H9 (cell line): ENCODE data around the gene RPS8. TPM values are rescaled to one million over a fixed set of nuclear protein-coding genes. Genes with fewer than 3 reads are reported as not detected.

ENCODE experiments used
- DNase-seq: peaks from one replicate; pipeline ENCODE4 v3.0.0-alpha.2; 2017
- H2AFZ ChIP-seq: one replicate; pipeline ENCODE4 v1.6.1; 2013; ENCODE audit warnings: mild to moderate bottlenecking, low read length, control low read depth, moderate library complexity
- H2AK5ac ChIP-seq: 2 replicates; pipeline ENCODE4 v1.6.1; 2013; ENCODE audit warnings: low read length, control low read depth, mixed read lengths; ENCODE audit not compliant: insufficient read length
- H2BK120ac ChIP-seq: one replicate; pipeline ENCODE4 v1.6.1; 2013; ENCODE audit warnings: low read depth, mild to moderate bottlenecking, low read length, control low read depth, inconsistent platforms; ENCODE audit not compliant: poor library complexity, severe bottlenecking
- H2BK12ac ChIP-seq: 2 replicates; pipeline ENCODE4 v1.6.1; 2013; ENCODE audit warnings: low read length, control low read depth, mixed read lengths, low read depth; ENCODE audit not compliant: insufficient read length
- H2BK15ac ChIP-seq: 2 replicates; pipeline ENCODE4 v1.6.1; 2013; ENCODE audit warnings: low read depth, low read length, control low read depth
- H2BK20ac ChIP-seq: one replicate; pipeline ENCODE4 v1.6.1; 2013; ENCODE audit warnings: low read depth, mild to moderate bottlenecking, low read length, control low read depth, inconsistent platforms; ENCODE audit not compliant: poor library complexity, severe bottlenecking
- H2BK5ac ChIP-seq: 2 replicates; pipeline ENCODE4 v1.6.1; 2013; ENCODE audit warnings: low read length, control low read depth, mixed read lengths; ENCODE audit not compliant: insufficient read length
- H3K14ac ChIP-seq: 2 replicates; pipeline ENCODE4 v1.6.1; 2013; ENCODE audit warnings: low read length, control low read depth; ENCODE audit not compliant: insufficient read depth
- H3K18ac ChIP-seq: 2 replicates; pipeline ENCODE4 v1.6.1; 2013; ENCODE audit warnings: low read depth, mild to moderate bottlenecking, mixed read lengths, low read length, control low read depth; ENCODE audit not compliant: insufficient read length
- H3K23ac ChIP-seq: 2 replicates; pipeline ENCODE4 v1.6.1; 2013; ENCODE audit warnings: low read length, control low read depth, mixed read lengths, low read depth; ENCODE audit not compliant: insufficient read length
- H3K23me2 ChIP-seq: 2 replicates; pipeline ENCODE4 v1.6.1; 2013; ENCODE audit warnings: low read depth, mild to moderate bottlenecking, mixed read lengths, low read length, control low read depth; ENCODE audit not compliant: insufficient read length, poor library complexity, severe bottlenecking
- H3K27ac ChIP-seq: 2 replicates; pipeline ENCODE4 v1.5.1; 2013; ENCODE audit warnings: low read length, control low read depth, mixed read lengths, low read depth; ENCODE audit not compliant: insufficient read length
- H3K27me3 ChIP-seq: 2 replicates; pipeline ENCODE4 v1.6.1; 2013; ENCODE audit warnings: low read length, control low read depth, inconsistent platforms; ENCODE audit not compliant: insufficient read depth
- H3K4ac ChIP-seq: 2 replicates; pipeline ENCODE4 v1.6.1; 2013; ENCODE audit warnings: low read depth, mild to moderate bottlenecking, control low read depth, inconsistent platforms, low read length, moderate library complexity
- H3K4me1 ChIP-seq: 2 replicates; pipeline ENCODE4 v1.6.1; 2013; ENCODE audit warnings: low read length, control low read depth, inconsistent platforms; ENCODE audit not compliant: insufficient read depth
- H3K4me2 ChIP-seq: 2 replicates; pipeline ENCODE4 v1.6.1; 2013; ENCODE audit warnings: low read length, control low read depth, mixed read lengths; ENCODE audit not compliant: insufficient read length, insufficient read depth
- H3K56ac ChIP-seq: 2 replicates; pipeline ENCODE4 v1.6.1; 2013; ENCODE audit warnings: low read depth, mild to moderate bottlenecking, mixed read lengths, low read length, control low read depth; ENCODE audit not compliant: insufficient read length
- H3K79me1 ChIP-seq: 2 replicates; pipeline ENCODE4 v1.6.1; 2013; ENCODE audit warnings: low read depth, mild to moderate bottlenecking, moderate library complexity, low read length, control low read depth, inconsistent platforms; ENCODE audit not compliant: insufficient read depth, poor library complexity, severe bottlenecking
- H3K79me2 ChIP-seq: 2 replicates; pipeline ENCODE4 v1.6.1; 2013; ENCODE audit warnings: low read length, control low read depth, inconsistent platforms; ENCODE audit not compliant: insufficient read depth
- H3K9ac ChIP-seq: 2 replicates; pipeline ENCODE4 v1.6.1; 2013; ENCODE audit warnings: low read length, control low read depth, mixed read lengths; ENCODE audit not compliant: insufficient read length; ENCODE audit errors: extremely low read depth
- H3K9me3 ChIP-seq: one replicate; pipeline ENCODE4 v1.6.1; 2013; ENCODE audit warnings: low read depth, low read length, inconsistent platforms; ENCODE audit not compliant: control insufficient read depth
- H3T11ph ChIP-seq: one replicate; pipeline ENCODE4 v1.6.1; 2013; ENCODE audit warnings: mild to moderate bottlenecking, low read length, control low read depth, inconsistent platforms
- H4K20me1 ChIP-seq: one replicate; pipeline ENCODE4 v1.6.1; 2013; ENCODE audit not compliant: control insufficient read depth, insufficient read length, insufficient read depth
- H4K5ac ChIP-seq: 2 replicates; pipeline ENCODE4 v1.6.1; 2013; ENCODE audit warnings: low read depth, mild to moderate bottlenecking, mixed read lengths, low read length, control low read depth; ENCODE audit not compliant: insufficient read length
- H4K8ac ChIP-seq: replicated peaks from 2 replicates; pipeline ENCODE4 v1.6.1; 2013; ENCODE audit warnings: low read length, control low read depth, mixed read lengths, low read depth; ENCODE audit not compliant: insufficient read length
- H4K91ac ChIP-seq: 2 replicates; pipeline ENCODE4 v1.6.1; 2013; ENCODE audit warnings: low read depth, mild to moderate bottlenecking, moderate library complexity, mixed read lengths, low read length, control low read depth; ENCODE audit not compliant: insufficient read length
- H3K27ac Mint-ChIP-seq, 3 experiments: 2 replicates in 2 of 3; 3 replicates in 1 of 3; pipeline ENCODE4 v1.8.0; 2020 to 2021; ENCODE audit warnings: mixed read lengths in 3 of 3, mild to moderate bottlenecking in 1 of 3, moderate library complexity in 1 of 3
- H3K27me3 Mint-ChIP-seq: 2 replicates; pipeline ENCODE4 v1.8.0; 2021; ENCODE audit warnings: low read depth, mild to moderate bottlenecking, moderate library complexity, mixed read lengths
- H3K36me3 Mint-ChIP-seq, 3 experiments: 2 replicates in 2 of 3; 3 replicates in 1 of 3; pipeline ENCODE4 v1.8.0; 2020 to 2021; ENCODE audit warnings: low read depth in 3 of 3, mixed read lengths in 3 of 3; ENCODE audit not compliant: insufficient read depth in 1 of 3
- H3K4me1 Mint-ChIP-seq, 2 experiments: 2 replicates each; pipeline ENCODE4 v1.8.0; 2020; ENCODE audit warnings: mixed read lengths in 2 of 2
- H3K4me3 Mint-ChIP-seq, 2 experiments: 2 replicates in 1 of 2; 3 replicates in 1 of 2; pipeline ENCODE4 v1.8.0; 2020 to 2021; ENCODE audit warnings: mild to moderate bottlenecking in 2 of 2, mixed read lengths in 2 of 2, moderate library complexity in 1 of 2
- H3K9me3 Mint-ChIP-seq, 2 experiments: 2 replicates in 1 of 2; 3 replicates in 1 of 2; pipeline ENCODE4 v1.8.0; 2020; ENCODE audit warnings: mild to moderate bottlenecking in 2 of 2, mixed read lengths in 2 of 2, moderate library complexity in 1 of 2
- WGBS: extraction: QIAGEN DNeasy Blood & Tissue Kit; methylation state at CpG from one replicate; pipeline ENCODE4 v1.1.7; 2013; ENCODE audit warnings: missing lambda C conversion rate, low lambda C conversion rate, mixed read lengths; ENCODE audit not compliant: insufficient read length; ENCODE audit errors: extremely low coverage; 5-methylcytosine and 5-hydroxymethylcytosine counted together
- total RNA-seq: library from RNA; stranded (reverse); gene quantifications from 2 replicates; pipeline ENCODE4 v1.2.1, GENCODE V29; 2021
- TF ChIP-seq, protein P1 (sequence below): fragments of 200-600 bp; sonication (generic); conservative IDR thresholded peaks from 3 replicates; pipeline ENCODE4 v1.8.0; 2021; ENCODE audit warnings: antibody characterized with exemption, mild to moderate bottlenecking

The RPS8 gene
- total RNA-seq, 1 experiment from 2014 or later, result 2,591 TPM

DNA sequence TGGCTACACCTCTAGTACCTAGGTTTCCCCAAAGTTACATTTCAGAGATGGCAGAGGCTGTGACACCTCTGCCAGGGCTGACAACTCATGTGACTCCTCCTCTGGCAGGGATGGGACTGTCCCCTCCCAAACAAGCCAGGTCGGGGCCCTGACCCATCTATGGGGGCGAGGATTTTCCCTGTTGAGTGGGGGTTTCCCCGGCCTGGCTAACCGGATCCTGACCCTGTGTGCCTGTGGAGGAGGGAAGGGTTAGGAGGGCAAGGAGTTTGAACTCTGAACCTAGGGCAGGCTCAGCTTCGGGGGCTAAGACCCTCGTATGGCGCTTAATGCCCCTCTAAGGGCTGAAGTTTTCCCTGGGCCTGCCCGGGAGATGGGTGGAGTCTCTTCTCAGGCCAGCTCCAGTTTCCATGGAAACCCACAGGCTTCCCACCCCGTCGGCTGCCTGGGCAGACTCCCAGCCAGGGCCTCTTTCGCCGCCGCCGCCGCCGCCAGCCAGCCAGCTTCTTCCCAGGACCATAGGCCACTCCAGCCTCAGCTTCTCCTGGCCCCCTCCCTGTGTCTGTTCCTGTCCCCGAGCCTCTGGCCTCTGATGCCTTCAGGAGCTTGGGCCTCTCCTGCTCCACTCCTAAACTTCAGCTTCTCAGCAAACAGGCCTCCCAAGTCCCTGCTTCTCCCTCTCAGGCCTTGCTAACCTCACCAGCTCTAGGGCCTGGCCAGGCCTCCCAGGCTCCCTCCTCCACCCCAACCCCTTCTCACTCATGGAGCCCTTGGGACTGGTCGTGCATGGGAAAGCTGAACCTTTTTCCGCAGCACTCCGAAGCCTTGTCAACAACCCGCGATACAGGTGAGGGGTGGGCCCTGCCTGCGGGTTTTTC lies 33.0 kb downstream of the RPS8 start, which contains the start of gene BTBD19:
Gene BTBD19 (plus strand): TSS at position 461 of the 875 bp plus-strand sequence. CDS start 298 bp downstream, at position 759.
- Histone ChIP-seq H2AK5ac (peak within 1 kb of the TSS; percentile 7), H3K23me2 (peaks cover 4% of the 10 kb centered on the region), H3K27ac (peak within 1 kb of the TSS; percentile 85), H3K4me2 (peak within 1 kb of the TSS; percentile 29), H2BK20ac (no peak within 1 kb of the TSS), H3K56ac (no peak within 1 kb of the TSS), H4K20me1 (no peaks in the 10 kb centered on the region), H3K79me2 (no peaks in the 10 kb centered on the region), H3K9ac (peak within 1 kb of the TSS; percentile 51), H2BK120ac (peak within 1 kb of the TSS; percentile 82), H2BK15ac (no peak within 1 kb of the TSS), H3K9me3 (no peaks in the 10 kb centered on the region), H3K79me1 (no peaks in the 10 kb centered on the region), H3K14ac (peak within 1 kb of the TSS; percentile 89), H4K8ac (no peak within 1 kb of the TSS), H2AFZ (no peak within 1 kb of the TSS), H3K23ac (no peak within 1 kb of the TSS), H3K18ac (peak within 1 kb of the TSS; percentile 91), H2BK12ac (peak within 1 kb of the TSS; percentile 94), H2BK5ac (peak within 1 kb of the TSS; percentile 47), H3K4me1 (peaks cover 10% of the 10 kb centered on the region; the same call in 1 of the 2 replicates), H3K27me3 (no peaks in the 10 kb centered on the region), H3K4ac (peak within 1 kb of the TSS; percentile 72), H4K91ac (peak within 1 kb of the TSS; percentile 68), H3T11ph (peak within 1 kb of the TSS; percentile 47), H4K5ac (peak within 1 kb of the TSS; percentile 35)
- H3K4me1 Mint-ChIP-seq, result peaks cover 31 to 36% of the 10 kb centered on the region in 2 experiments
- TF ChIP-seq, protein P1, sequence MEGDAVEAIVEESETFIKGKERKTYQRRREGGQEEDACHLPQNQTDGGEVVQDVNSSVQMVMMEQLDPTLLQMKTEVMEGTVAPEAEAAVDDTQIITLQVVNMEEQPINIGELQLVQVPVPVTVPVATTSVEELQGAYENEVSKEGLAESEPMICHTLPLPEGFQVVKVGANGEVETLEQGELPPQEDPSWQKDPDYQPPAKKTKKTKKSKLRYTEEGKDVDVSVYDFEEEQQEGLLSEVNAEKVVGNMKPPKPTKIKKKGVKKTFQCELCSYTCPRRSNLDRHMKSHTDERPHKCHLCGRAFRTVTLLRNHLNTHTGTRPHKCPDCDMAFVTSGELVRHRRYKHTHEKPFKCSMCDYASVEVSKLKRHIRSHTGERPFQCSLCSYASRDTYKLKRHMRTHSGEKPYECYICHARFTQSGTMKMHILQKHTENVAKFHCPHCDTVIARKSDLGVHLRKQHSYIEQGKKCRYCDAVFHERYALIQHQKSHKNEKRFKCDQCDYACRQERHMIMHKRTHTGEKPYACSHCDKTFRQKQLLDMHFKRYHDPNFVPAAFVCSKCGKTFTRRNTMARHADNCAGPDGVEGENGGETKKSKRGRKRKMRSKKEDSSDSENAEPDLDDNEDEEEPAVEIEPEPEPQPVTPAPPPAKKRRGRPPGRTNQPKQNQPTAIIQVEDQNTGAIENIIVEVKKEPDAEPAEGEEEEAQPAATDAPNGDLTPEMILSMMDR, result no peak
- H3K9me3 Mint-ChIP-seq, result no peaks in the 10 kb centered on the region
- H3K4me3 Mint-ChIP-seq, result peak within 1 kb of the TSS; percentile 22 to 58
- no CpG with 5 or more reads among the region's 23 CpGs for WGBS
- H3K27me3 Mint-ChIP-seq, result no peaks in the 10 kb centered on the region; the same call in 1 of the 2 replicates
- DNase-seq, result peak; percentile 88
- peaks cover 3 to 26% (median 20%) of the 10 kb centered on the region in 3 experiments; a peak in 6 of 7 replicates for H3K36me3 Mint-ChIP-seq
- peak within 1 kb of the TSS; percentile 95 to 100 (median 96) for H3K27ac Mint-ChIP-seq
